GM18861 (cell line): ENCODE results near the gene DOCK4.

Experiments
- ATAC-seq: cut with Tn5 transposase; IDR thresholded peaks from one replicate; pipeline ENCODE4 v1.9.1; 2021; ENCODE audit not compliant: unreplicated experiment

DOCK4 gene

DNA sequence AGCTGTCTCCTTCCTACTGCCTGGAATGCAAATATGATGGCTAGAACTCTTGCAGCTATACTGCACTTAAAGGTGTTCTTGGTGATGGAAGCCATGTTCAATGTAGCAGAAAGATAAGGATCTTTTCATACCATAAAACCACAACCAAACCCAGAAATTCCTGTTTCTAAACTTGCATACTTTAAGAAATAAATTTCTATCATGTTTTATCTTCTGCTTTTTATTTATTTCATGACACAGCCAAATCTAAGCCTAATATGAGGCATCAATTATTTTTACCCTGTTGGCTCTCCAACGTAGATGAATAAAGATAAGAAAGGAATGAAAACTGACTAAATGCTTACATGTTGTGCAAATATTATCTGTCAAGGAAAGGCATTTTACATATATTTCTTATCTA, 224.1 kb downstream of the DOCK4 start:
- no peak for ATAC-seq

GRCh38 chr7:111980725-111981124, 225.5 kb downstream of the DOCK4 start:
- ATAC-seq: no peak

GRCh38 chr7:111975346-111975745, 230.9 kb downstream of the DOCK4 start:
- ATAC-seq: no peak

DNA sequence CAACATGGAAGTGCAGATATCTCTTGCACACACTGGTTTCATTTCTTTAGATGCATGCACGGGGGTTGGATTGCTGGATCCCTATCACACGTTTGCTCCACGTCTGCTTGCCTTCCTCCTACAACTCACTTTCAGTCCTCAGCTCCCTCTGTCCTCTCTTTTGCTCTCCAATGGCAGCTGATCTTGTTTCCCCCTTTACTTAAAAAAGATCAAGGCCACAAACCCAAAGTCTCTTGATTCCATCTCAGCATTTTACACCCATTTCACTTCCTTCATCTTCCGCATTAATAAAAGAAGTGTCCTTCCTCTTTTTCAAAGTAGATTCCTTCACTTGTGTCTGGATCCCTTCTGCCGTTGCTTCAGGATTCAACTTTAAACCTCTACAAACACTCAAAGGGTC, 245.2 kb downstream of the DOCK4 start:
- ATAC-seq: no peak

DNA sequence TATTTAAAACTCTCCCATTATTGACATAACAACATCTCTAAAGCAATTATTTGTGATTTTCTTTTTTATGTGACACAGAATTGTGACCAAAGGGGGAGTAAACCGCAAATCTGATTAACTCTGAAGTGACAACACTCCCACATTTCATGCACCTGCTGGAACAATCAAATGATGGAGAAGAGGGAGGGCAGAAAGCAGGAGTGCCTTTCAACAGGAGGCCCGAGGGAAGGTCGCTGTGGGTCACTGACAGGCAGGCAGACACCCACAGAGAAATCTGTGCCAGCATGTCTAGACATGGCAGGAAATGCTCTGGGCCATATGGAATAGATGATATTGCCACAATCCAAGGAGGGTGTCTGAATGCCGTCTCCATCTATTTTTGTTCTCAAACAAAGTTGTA, 247.3 kb downstream of the DOCK4 start:
- ATAC-seq: no peak

GRCh38 chr7:111958431-111958830, 247.8 kb downstream of the DOCK4 start:
- ATAC-seq: no peak

GRCh38 chr7:111955616-111956015, 250.6 kb downstream of the DOCK4 start:
- no peak for ATAC-seq

DNA sequence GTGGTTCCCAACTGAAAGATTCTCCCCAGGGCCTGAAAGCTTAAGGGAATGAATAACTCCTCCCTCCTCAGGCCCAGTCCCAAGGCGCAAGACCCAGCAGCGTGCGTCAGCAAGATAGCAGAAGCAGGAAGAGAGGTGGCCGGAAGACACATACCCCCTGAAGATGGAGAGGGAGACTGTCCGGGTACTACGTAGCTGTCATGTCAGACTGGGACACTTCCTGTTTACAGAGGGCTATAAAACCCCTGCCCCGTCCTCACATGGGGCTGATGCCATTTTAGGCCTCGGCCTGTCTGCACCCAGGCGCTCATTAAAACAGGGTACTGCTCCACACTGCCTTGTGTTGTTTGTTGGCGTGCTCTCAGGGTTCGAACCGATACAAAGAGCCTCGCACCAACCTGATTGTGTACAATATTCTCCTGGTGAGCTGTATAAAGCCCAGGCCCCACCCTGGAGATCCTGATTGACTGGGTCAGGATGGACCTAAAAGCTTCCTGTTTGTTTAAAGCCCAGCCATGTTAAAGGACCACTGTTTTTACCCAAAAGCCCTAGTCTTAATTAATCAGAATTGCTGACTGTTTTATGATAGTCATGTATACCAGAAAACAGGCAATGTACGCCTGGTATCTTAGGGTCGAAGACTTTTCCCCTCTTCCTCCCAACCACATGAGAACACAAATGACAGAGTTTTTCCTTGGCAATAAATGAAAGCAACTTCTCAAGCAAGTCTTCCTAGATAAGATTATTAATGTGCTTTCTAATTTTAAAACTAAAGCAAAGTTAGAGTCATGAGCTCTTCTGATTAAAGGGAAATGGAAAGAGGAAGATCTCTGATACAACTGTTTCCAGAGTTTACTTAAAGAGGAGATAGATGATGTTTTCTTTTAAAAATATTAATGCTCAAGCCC, 251.5 kb downstream of the DOCK4 start:
- ATAC-seq: no peak

DNA sequence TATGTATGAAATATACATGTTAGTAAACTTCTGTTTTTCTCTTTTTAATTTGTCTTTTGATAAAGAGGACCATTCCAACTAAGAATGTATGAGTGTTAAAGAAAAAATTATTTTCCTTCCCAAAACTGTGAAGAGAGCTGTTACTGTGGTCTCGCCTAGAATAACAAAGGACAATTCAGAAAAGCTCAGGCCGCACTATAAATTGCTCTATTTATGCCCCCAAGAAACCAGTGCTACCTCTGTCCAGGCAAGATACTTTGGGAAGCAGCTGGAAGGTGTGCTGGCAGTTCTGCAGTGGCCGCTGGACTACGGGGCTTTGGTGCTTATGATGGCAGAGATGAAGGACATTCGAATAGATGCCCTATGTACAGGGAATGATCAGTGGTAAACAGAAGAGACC, 252.1 kb downstream of the DOCK4 start:
- ATAC-seq: no peak

GRCh38 chr7:111953611-111954010, 252.6 kb downstream of the DOCK4 start:
- ATAC-seq: peak; percentile 66

DNA sequence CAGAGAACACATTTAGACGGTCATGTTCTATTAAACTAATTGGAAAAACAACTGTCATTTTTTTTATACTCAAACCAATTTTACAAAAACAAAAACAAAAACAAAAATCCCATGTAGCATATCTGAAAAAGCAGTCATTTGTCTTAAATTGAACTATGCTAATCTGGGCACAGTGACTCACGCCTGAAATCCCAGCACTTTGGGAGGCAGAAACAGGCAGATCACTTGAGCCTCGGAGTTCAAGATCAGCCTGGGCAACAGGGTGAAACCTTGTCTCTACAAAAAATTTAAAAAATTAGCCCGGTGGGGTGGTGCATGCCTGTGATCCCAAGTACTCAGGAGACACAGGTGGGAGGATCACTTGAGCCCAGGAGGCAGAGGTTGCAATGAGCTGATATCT, 253.4 kb downstream of the DOCK4 start:
- ATAC-seq: no peak

GRCh38 chr7:111951052-111951451, 255.1 kb downstream of the DOCK4 start:
- ATAC-seq: no peak

DNA sequence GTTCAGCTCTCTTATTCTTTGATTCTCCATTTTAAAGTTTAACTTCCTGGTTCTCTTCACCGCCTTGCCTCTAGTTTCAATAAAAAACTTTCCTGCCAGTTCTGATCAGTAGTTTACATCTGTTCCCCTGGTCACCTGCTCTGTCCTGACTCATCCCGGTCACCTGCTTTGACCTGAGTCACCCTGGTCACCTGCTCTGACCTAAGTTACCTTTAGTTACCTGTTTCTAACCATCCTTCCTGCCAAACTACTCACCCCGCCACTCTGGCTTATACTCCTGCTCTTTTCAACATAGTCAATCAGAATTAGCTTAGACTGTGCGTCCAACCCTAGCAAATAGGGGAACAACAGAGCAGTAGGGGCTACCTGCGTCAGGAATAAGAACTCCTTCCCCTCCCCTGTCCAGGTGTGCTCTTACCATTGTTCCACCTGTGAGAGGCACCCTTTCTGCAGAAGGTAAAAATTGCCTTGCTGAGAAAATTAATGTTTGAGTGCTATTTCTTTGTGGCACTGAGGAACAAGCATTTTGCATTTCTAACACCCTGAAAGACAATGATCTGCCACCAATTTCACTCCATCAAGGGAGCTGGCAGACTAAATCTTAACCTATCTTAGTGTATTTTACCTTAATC, 263.6 kb downstream of the DOCK4 start:
- ATAC-seq: no peak

DNA sequence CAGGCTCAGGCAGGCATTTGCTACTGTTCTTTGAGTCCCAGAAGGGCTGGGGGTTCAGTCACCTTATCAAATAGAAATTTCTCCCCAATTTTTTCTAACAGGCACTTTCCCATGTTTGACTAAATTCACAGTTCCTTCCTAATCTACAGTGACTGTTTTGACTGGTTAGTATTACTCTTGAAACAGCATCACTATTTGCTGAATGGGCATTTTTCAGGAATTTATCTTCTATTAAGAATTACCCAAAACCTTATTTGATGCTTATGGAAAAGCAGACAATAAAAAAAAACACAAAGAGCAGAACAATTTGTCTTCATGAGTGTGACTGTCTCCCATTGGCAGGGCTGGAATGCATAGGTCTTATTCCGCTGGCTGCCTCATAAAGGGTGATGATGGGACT, 269.0 kb downstream of the DOCK4 start:
- ATAC-seq: no peak

DNA sequence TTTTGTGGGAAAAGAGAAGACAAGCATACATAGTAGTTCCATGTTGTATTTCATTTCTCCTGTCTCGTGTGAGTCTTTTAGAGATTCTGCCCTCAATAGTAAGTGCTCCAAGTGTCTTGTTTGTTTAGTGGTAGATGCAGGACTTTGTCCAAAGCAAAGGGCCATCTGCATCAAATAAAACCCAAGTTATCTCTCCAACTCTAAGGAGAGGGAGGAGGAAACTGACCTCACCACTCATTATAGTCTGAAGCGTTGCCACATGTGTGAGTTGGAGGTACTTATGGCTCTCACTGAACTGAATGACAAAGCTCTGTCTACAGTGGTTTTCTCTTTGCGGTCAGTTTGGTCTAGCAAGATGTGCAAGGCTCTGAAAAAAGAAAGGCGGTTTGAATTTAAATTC, 272.6 kb downstream of the DOCK4 start:
- no peak for ATAC-seq

DNA sequence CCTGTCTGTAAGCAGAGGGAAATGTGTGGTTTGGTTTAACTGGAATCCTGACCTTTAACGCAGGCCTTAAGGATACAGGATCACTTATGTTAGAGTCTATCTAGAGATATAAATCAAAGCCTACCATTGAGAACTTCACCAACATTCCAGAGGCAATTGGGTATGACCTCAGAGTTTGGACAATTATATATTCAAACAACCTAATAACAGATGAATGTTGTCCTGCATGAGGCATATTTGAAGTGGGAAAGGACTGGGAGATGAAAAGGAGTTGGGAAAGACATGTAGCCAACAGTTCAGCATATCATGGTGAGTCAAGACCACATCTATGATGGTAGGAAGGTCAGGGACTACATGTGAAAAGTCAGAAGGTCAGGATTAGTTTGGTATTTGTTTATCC, 274.2 kb downstream of the DOCK4 start:
- no peak for ATAC-seq

DNA sequence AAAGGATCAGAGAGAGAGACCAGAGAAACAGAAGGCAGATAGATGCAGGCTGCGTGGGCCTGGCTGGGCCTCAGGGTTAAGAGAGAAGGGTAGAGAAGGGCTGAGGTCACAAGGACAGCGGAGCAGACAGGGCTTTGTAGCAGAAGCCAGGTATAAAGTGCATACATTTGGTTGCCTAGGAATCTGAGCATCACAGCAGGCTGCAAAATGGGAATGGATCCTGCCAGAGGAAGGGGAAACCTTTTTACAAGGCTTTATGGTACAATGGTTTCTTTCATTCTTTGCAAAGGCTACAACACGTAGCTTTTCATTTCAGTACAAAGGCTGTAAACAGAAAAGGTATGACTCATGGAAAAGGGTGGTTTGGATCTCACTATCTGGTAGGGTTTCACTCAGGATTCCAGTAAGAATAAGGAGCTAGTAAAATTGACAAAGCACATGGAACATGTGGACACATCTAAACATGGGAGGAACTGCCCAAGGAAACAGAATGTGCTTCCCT, 275.1 kb downstream of the DOCK4 start:
- no peak for ATAC-seq

DNA sequence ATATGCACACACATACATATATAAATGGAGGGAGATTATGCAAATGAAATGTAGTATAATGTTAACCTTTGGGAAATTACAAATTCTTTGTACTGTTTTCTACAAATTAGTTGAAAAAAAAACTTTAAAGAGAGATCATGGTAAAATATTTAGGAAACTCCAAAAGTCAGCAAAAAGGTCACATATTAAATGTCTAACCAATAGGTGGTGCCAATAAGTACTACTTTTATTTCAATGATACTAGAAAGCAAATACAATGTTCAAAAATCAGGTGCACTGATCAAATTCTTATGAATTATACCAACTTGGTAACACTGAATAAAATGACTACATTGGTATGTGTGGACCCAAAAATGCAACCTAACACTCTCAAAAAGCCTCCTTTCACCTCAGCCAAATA, 276.9 kb downstream of the DOCK4 start:
- ATAC-seq: no peak

- ATAC-seq: no peak
Observed at GRCh38 chr7:111927353-111928019, 278.7 kb downstream of the DOCK4 start.

GRCh38 chr7:111920329-111920728, 285.9 kb downstream of the DOCK4 start:
- no peak for ATAC-seq

- ATAC-seq: no peak
Observed at GRCh38 chr7:111919631-111920179, 286.5 kb downstream of the DOCK4 start.
